ENCODE results near the gene ZBTB6. TPM values are rescaled to one million over a fixed set of nuclear protein-coding genes. Genes with fewer than 3 reads are reported as not detected.

ZBTB6 gene
- total and polyA plus RNA-seq, 9 of the 15 experiments (the other 6 are each of a cell fraction or from before 2014, with no cell fraction given) = 1.4 to 7.2 (median 5.3) TPM

GRCh38 chr9:122900791-122901190 lies 12.3 kb downstream of the ZBTB6 start:
- H3K9me1 ChIP-seq (ENCODE audit: control insufficient read depth, insufficient read depth, low read length) = no peaks in the 10 kb centered on the region
- H3K9ac ChIP-seq (ENCODE audit: insufficient read depth in 1 of 2, low read depth in 2 of 2, low read length in 2 of 2) = no peak overlapping the region
- DNase-seq (ENCODE audit: extremely low read depth in 1 of 4, low spot score in 3 of 4) (no peak), FAIRE-seq (no peak), ATAC-seq (no peak)
- H3K36me3 ChIP-seq (ENCODE audit: control insufficient read depth, insufficient read depth, low read length) = peaks cover 29% of the 10 kb centered on the region; the same call in 2 of the 3 replicates
- ChIA-PET POLR2A (interaction anchor here (1.0 kb wide), 1 partner anchor 8 kb away, joined by 3 read pairs; no protein-coding TSS in a partner anchor), CTCF (ENCODE audit: low intra/inter-chr PET ratio) (no interaction called here)
- no peak overlapping the region for H3K4me3 ChIP-seq
- H3K79me2 ChIP-seq (ENCODE audit: control insufficient read depth, insufficient read depth, low read length) = peaks cover 77% of the 10 kb centered on the region
- peak overlapping the region; percentile 19; the same call in 1 of the 3 replicates for H3K27ac ChIP-seq (ENCODE audit: extremely low read depth, low read depth, low read length)
- H3K27me3 ChIP-seq (ENCODE audit: control insufficient read depth in 2 of 2, insufficient read depth in 2 of 2, low read length in 2 of 2) = no peaks in the 10 kb centered on the region
- 73% methylated on average over 2 of the region's 2 CpGs for WGBS (ENCODE audit: insufficient coverage, low coverage, missing lambda C conversion rate)
- BruUV-seq (replicated peaks) = no TSS peak
- H3K4me1 ChIP-seq (replicated peaks in 1 of 2; ENCODE audit: control insufficient read depth in 2 of 2, insufficient read depth in 2 of 2, low read length in 2 of 2) = peaks cover 3 to 7% of the 10 kb centered on the region in 2 experiments; a peak in 3 of 5 replicates
- in situ Hi-C loops (cut with MboI) (no loop called here), intact Hi-C loops (cut with micrococcal nuclease) (no loop called here)
- no peak for TF ChIP-seq HEY1 (CRISPR knock-in tag; IDR thresholded peaks at IDR 0.05; ENCODE audit: borderline replicate concordance)
- TF ChIP-seq TAF7 (tag; IDR thresholded peaks at IDR 0.05) = no peak
- TF ChIP-seq EP300 (IDR thresholded peaks at IDR 0.05; ENCODE audit: low read length) = no peak
- TF ChIP-seq ZBTB40 (IDR thresholded peaks at IDR 0.05) = peak; percentile 54; the same call in 1 of the 2 replicates
- no peak for TF ChIP-seq ZBTB40 (CRISPR knock-in tag; IDR thresholded peaks at IDR 0.05)
- no peak overlapping the region for H2AFZ ChIP-seq (ENCODE audit: low read depth, low read length)
- H3K9me3 ChIP-seq (replicated peaks; ENCODE audit: control insufficient read depth, insufficient read depth, low read depth, low read length) = no peaks in the 10 kb centered on the region
- H3K4me2 ChIP-seq (ENCODE audit: insufficient read depth, low read length) = no peak overlapping the region
- no peaks in the 10 kb centered on the region for H4K20me1 ChIP-seq (replicated peaks; ENCODE audit: control insufficient read depth, insufficient read depth, low read length)
